Skeletal muscle cell (primary cell): ENCODE data around the gene SFTA2.
"Not testable (repeated sequence)": the region's sequence is repeated elsewhere in the genome, so short reads cannot be mapped to it uniquely, and the experiment has no call there.

Experiments used
- DNase-seq: peaks from one replicate; pipeline ENCODE4 v3.0.0-alpha.2; 2010; ENCODE audit warnings: low read depth
- H3K4me3 ChIP-seq: 2 replicates; pipeline ENCODE4 v1.5.1; 2011; ENCODE audit warnings: low read depth, mild to moderate bottlenecking, control low read depth, low read length, moderate library complexity

Gene SFTA2

GRCh38 chr6:30931969-30932645, at the start of gene SFTA2:
TSS of gene SFTA2 (minus strand) at chr6:30932170. CDS start at chr6:30932096, 74 bp downstream.
- no peak for DNase-seq

GRCh38 chr6:30979690-30980089, 47.7 kb upstream of the SFTA2 start:
- no peak for DNase-seq
- H3K4me3 ChIP-seq = no peak overlapping the region

More at GRCh38 chr6:30931969-30932645, at the start of gene SFTA2:
- no peak within 1 kb of the TSS for H3K4me3 ChIP-seq

GRCh38 chr6:30979141-30979540, 47.2 kb upstream of the SFTA2 start:
- DNase-seq = no peak

GRCh38 chr6:30974490-30975252, 42.7 kb upstream of the SFTA2 start:
- no peak for DNase-seq

More at GRCh38 chr6:30979141-30979540, 47.2 kb upstream of the SFTA2 start:
- H3K4me3 ChIP-seq = no peak overlapping the region

GRCh38 chr6:30972816-30973215, 40.8 kb upstream of the SFTA2 start:
- no peak overlapping the region for H3K4me3 ChIP-seq
- DNase-seq = no peak

More at GRCh38 chr6:30974490-30975252, 42.7 kb upstream of the SFTA2 start:
- H3K4me3 ChIP-seq = no peak overlapping the region

- no peak overlapping the region for H3K4me3 ChIP-seq
- no peak for DNase-seq
Measured at GRCh38 chr6:30970946-30971345, 39.0 kb upstream of the SFTA2 start.

GRCh38 chr6:30969171-30969570, 37.2 kb upstream of the SFTA2 start:
- not testable (repeated sequence) for DNase-seq

GRCh38 chr6:30966154-30966553, 34.2 kb upstream of the SFTA2 start:
- DNase-seq = no peak
- no peak overlapping the region for H3K4me3 ChIP-seq

More at GRCh38 chr6:30969171-30969570, 37.2 kb upstream of the SFTA2 start:
- not testable (repeated sequence) for H3K4me3 ChIP-seq

- no peak for DNase-seq
- H3K4me3 ChIP-seq = no peak overlapping the region
Measured at GRCh38 chr6:30965140-30965601, 33.2 kb upstream of the SFTA2 start.

- DNase-seq = no peak
- H3K4me3 ChIP-seq = no peak overlapping the region
Measured at GRCh38 chr6:30964075-30964474, 32.1 kb upstream of the SFTA2 start.

- no peak for DNase-seq
- H3K4me3 ChIP-seq = no peak overlapping the region
Measured at GRCh38 chr6:30963641-30964040, 31.7 kb upstream of the SFTA2 start.

- no peak for DNase-seq
- no peak overlapping the region for H3K4me3 ChIP-seq
Measured at GRCh38 chr6:30962716-30963115, 30.7 kb upstream of the SFTA2 start.

- no peak overlapping the region for H3K4me3 ChIP-seq
- no peak for DNase-seq
Measured at GRCh38 chr6:30960907-30961673, 29.1 kb upstream of the SFTA2 start.

GRCh38 chr6:30957716-30958115, 25.7 kb upstream of the SFTA2 start:
- H3K4me3 ChIP-seq = no peak overlapping the region
- no peak for DNase-seq

- no peak for DNase-seq
- H3K4me3 ChIP-seq = peak overlapping the region; percentile 39
Measured at GRCh38 chr6:30955367-30956042, 23.5 kb upstream of the SFTA2 start.

- peak overlapping the region; percentile 39 for H3K4me3 ChIP-seq
- no peak for DNase-seq
Measured at GRCh38 chr6:30954631-30955366, 22.8 kb upstream of the SFTA2 start.

GRCh38 chr6:30951907-30952469, 20.0 kb upstream of the SFTA2 start:
- no peak for DNase-seq
- no peak overlapping the region for H3K4me3 ChIP-seq

GRCh38 chr6:30948811-30949210, 16.8 kb upstream of the SFTA2 start:
- no peak for DNase-seq

More at GRCh38 chr6:30948811-30949210, 16.8 kb upstream of the SFTA2 start:
- no peak overlapping the region for H3K4me3 ChIP-seq
